ENCODE measurements around the gene ITPRID1. TPM values are rescaled to one million over a fixed set of nuclear protein-coding genes. Genes with fewer than 3 reads are reported as not detected.

ITPRID1 gene
- total and polyA plus RNA-seq, 12 donors = not detected

- DNase-seq (no peak), ATAC-seq (no peak)
- intact Hi-C loops (cut with DNase I) = no loop called here
- H3K36me3 ChIP-seq = no peaks in the 10 kb centered on the region
- H3K4me1 ChIP-seq = no peaks in the 10 kb centered on the region
- no peak overlapping the region for H3K4me3 ChIP-seq
- H3K27me3 ChIP-seq = peaks cover 0 to 3% (median 0%) of the 10 kb centered on the region in 7 donors
- no peak for TF ChIP-seq CTCF (IDR thresholded peaks at IDR 0.05)
- H3K9me3 ChIP-seq = no peaks in the 10 kb centered on the region
- H3K27ac ChIP-seq = no peak overlapping the region
Observed at GRCh38 chr7:31549611-31550010, 35.7 kb downstream of the ITPRID1 start.

GRCh38 chr7:31550432-31550831 lies 36.5 kb downstream of the ITPRID1 start:
- Histone ChIP-seq H3K4me3 (no peak overlapping the region), H3K27me3 (peaks cover 0 to 3% (median 0%) of the 10 kb centered on the region in 7 donors), H3K36me3 (no peaks in the 10 kb centered on the region), H3K27ac (no peak overlapping the region), H3K4me1 (no peaks in the 10 kb centered on the region), H3K9me3 (no peaks in the 10 kb centered on the region)
- DNase-seq (no peak), ATAC-seq (no peak)
- intact Hi-C loops (cut with DNase I) = no loop called here
- no peak for TF ChIP-seq CTCF (IDR thresholded peaks at IDR 0.05)
- WGBS, 2 donors = 46 to 47% methylated on average over 1 of the region's 1 CpG

- Histone ChIP-seq H3K36me3 (no peaks in the 10 kb centered on the region), H3K27me3 (peaks cover 0 to 9% (median 0%) of the 10 kb centered on the region in 7 donors), H3K4me3 (no peak overlapping the region), H3K27ac (no peak overlapping the region), H3K4me1 (no peaks in the 10 kb centered on the region), H3K9me3 (peaks cover 0 to 2% (median 0%) of the 10 kb centered on the region in 11 donors)
- ATAC-seq = no peak
- no peak for TF ChIP-seq CTCF (IDR thresholded peaks at IDR 0.05)
- DNase-seq = no peak
- intact Hi-C loops (cut with DNase I) = no loop called here
Observed at GRCh38 chr7:31553661-31554081, 39.8 kb downstream of the ITPRID1 start.

GRCh38 chr7:31562002-31562401 lies 48.1 kb downstream of the ITPRID1 start:
- WGBS, 2 donors = 67 to 68% methylated on average over 1 of the region's 1 CpG
- Histone ChIP-seq H3K27ac (no peak overlapping the region), H3K36me3 (no peaks in the 10 kb centered on the region), H3K4me1 (no peaks in the 10 kb centered on the region), H3K9me3 (peaks cover 0 to under 1% (median 0%) of the 10 kb centered on the region in 11 donors), H3K27me3 (peaks cover 0 to 26% (median 3%) of the 10 kb centered on the region in 7 donors), H3K4me3 (no peak overlapping the region)
- ATAC-seq = no peak
- TF ChIP-seq CTCF (IDR thresholded peaks at IDR 0.05) = no peak
- intact Hi-C loops (cut with DNase I) = no loop called here
- DNase-seq = no peak

Data from heart right ventricle (tissue), 16 donors.